ENCODE results near the gene SNRNP25.
A peak's percentile ranks its signal among the peaks of the same experiment; 100 is the strongest.

Gene SNRNP25

DNA sequence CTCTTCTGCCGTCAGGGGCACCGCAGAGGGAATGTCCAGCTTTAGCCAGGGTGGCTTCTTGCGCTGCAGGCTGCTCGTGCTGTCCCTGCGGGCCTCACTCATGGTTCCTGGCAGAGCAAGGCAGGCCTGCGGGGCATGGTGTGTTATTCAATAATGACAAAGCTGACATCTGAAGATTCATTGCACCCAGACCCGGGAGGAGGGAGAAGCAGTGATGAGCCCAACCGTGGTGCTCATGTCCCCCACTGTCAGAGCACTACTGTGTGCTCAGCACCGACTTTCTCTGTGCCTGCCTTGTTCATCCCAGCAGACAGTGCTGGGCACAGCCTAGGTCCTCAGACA, 11.3 kb downstream of the SNRNP25 start:
- Histone ChIP-seq H3K79me1 (ENCODE audit: low read depth, low read length) (peaks cover 3% of the 10 kb centered on the region), H3K23ac (ENCODE audit: low read depth, low read length, poor library complexity) (no peak overlapping the region), H3K36me3 (replicated peaks in 1 of 2; ENCODE audit: control insufficient read depth in 2 of 2, insufficient read depth in 2 of 2, low read length in 2 of 2) (peaks cover 33 to 46% of the 10 kb centered on the region in 2 donors), H3K27ac (replicated peaks; ENCODE audit: low read length) (no peak overlapping the region), H3K27me3 (ENCODE audit: control insufficient read depth in 3 of 3, insufficient read depth in 3 of 3, low read depth in 1 of 3, low read length in 3 of 3) (no peaks in the 10 kb centered on the region), H3K4me2 (ENCODE audit: insufficient read depth, low read length, poor library complexity, severe bottlenecking) (no peak overlapping the region), H2AK5ac (ENCODE audit: low read depth, low read length) (no peak overlapping the region), H3K9me3 (replicated peaks in 1 of 2; ENCODE audit: control insufficient read depth in 2 of 2, insufficient read depth in 1 of 2, low read depth in 1 of 2, low read length in 2 of 2) (no peaks in the 10 kb centered on the region), H3K4me1 (ENCODE audit: control insufficient read depth in 2 of 2, insufficient read depth in 1 of 2, low read depth in 1 of 2, low read length in 2 of 2) (peaks cover 17 to 25% of the 10 kb centered on the region in 2 donors), H3K18ac (ENCODE audit: low read length) (no peak overlapping the region), H4K8ac (ENCODE audit: low read depth, low read length) (no peak overlapping the region), H3K4me3 (ENCODE audit: low read length in 2 of 2) (no peak overlapping the region), H2AFZ (ENCODE audit: low read length) (no peak overlapping the region), H3K9ac (ENCODE audit: low read depth, low read length, poor library complexity) (no peak overlapping the region), H4K91ac (ENCODE audit: low read depth, low read length, poor library complexity) (no peak overlapping the region), H3K4ac (ENCODE audit: low read length) (no peak overlapping the region), H2BK120ac (ENCODE audit: low read depth, low read length) (no peak overlapping the region), H2BK12ac (ENCODE audit: low read length) (no peak overlapping the region), H2BK5ac (ENCODE audit: low read length) (peak overlapping the region; percentile 1), H2BK15ac (ENCODE audit: low read length) (no peak overlapping the region), H3K14ac (ENCODE audit: low read length) (no peak overlapping the region)
- no CpG with 5 or more reads among the region's 9 CpGs for WGBS, 2 donors (ENCODE audit: extremely low coverage in 2 of 2, insufficient read length in 2 of 2, insufficient replicate concordance in 1 of 2)
- no peak for DNase-seq (ENCODE audit: low spot score)

DNA sequence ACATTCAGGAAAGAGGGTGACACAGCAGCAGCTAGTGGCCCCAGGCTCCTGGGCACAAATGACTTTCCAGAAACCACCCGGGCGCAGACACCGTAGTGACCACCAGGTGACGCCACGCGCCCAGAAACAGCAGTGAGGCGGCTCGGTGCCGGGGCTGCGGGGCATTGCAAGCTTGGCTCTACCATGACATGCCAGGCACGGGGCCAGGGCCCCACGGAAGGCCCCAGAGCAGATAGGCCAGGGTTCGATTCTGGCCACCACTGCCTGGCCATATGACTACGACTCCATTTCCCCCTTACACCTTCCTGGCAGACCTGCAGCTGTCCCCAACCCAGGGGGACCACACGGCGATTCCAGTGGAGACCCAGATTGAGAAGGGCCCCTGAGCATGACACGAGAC, 12.1 kb downstream of the SNRNP25 start:
- Histone ChIP-seq H2BK15ac (ENCODE audit: low read length) (no peak overlapping the region), H2BK12ac (ENCODE audit: low read length) (no peak overlapping the region), H3K4me3 (ENCODE audit: low read length in 2 of 2) (no peak overlapping the region), H3K4me1 (ENCODE audit: control insufficient read depth in 2 of 2, insufficient read depth in 1 of 2, low read depth in 1 of 2, low read length in 2 of 2) (peaks cover 17 to 29% of the 10 kb centered on the region in 2 donors), H3K14ac (ENCODE audit: low read length) (no peak overlapping the region), H3K18ac (ENCODE audit: low read length) (no peak overlapping the region), H4K91ac (ENCODE audit: low read depth, low read length, poor library complexity) (no peak overlapping the region), H3K27ac (replicated peaks; ENCODE audit: low read length) (no peak overlapping the region), H3K27me3 (ENCODE audit: control insufficient read depth in 3 of 3, insufficient read depth in 3 of 3, low read depth in 1 of 3, low read length in 3 of 3) (no peaks in the 10 kb centered on the region), H4K8ac (ENCODE audit: low read depth, low read length) (no peak overlapping the region), H3K79me1 (ENCODE audit: low read depth, low read length) (peaks cover 3% of the 10 kb centered on the region), H3K4ac (ENCODE audit: low read length) (no peak overlapping the region), H3K36me3 (replicated peaks in 1 of 2; ENCODE audit: control insufficient read depth in 2 of 2, insufficient read depth in 2 of 2, low read length in 2 of 2) (peaks cover 25 to 38% of the 10 kb centered on the region in 2 donors), H2BK5ac (ENCODE audit: low read length) (no peak overlapping the region), H2AK5ac (ENCODE audit: low read depth, low read length) (no peak overlapping the region), H3K4me2 (ENCODE audit: insufficient read depth, low read length, poor library complexity, severe bottlenecking) (no peak overlapping the region), H3K9ac (ENCODE audit: low read depth, low read length, poor library complexity) (no peak overlapping the region), H2BK120ac (ENCODE audit: low read depth, low read length) (no peak overlapping the region), H2AFZ (ENCODE audit: low read length) (no peak overlapping the region), H3K23ac (ENCODE audit: low read depth, low read length, poor library complexity) (peak overlapping the region; percentile 8), H3K9me3 (replicated peaks in 1 of 2; ENCODE audit: control insufficient read depth in 2 of 2, insufficient read depth in 1 of 2, low read depth in 1 of 2, low read length in 2 of 2) (no peaks in the 10 kb centered on the region)
- peak; percentile 64 for DNase-seq (ENCODE audit: low spot score)
- no CpG with 5 or more reads among the region's 17 CpGs for whole genome bisulfite sequencing, 2 donors (ENCODE audit: extremely low coverage in 2 of 2, insufficient read length in 2 of 2, insufficient replicate concordance in 1 of 2)

DNA sequence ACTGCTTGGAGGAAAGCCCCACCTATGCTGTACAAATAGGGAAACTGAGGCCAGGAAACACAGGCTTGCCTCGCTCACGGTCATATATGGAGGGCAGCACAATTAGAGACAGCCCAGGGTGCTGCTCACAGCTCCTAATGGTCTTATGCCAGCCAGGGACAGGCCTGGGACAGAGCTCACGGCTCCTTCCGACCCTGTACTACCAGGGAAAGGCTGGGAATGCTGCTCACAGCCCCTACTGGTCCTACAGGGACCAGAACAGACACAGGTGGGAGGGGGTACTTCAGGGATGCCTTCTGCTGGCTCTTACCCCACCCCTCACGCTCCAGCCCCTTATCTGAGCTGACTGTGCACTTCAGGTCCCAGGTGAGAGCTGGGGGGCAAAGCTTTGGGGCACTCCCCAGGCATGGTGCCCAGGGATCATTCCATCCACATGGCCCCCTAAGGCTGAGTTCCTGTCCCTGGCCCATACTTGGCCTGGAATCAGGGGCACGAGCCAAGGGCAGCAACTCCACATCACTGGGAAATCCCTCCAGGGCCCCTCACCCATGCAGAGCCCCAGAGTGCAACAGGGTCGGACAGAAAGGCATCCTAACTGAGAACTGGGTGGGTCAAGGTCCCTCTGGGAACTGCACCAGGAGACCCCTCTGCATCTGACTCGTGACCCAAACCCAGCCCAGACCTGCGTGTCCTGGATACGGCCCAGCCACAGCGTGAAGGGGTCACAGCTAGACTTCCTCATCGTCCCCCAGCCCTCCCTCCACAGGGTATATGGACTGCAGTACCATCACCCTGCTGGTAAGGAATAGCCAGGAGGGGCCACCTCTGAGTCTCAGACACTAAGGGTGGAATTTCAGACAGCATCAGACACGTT, 12.9 kb downstream of the SNRNP25 start:
- no peak for DNase-seq (ENCODE audit: low spot score)
- Histone ChIP-seq H3K4me2 (ENCODE audit: insufficient read depth, low read length, poor library complexity, severe bottlenecking) (no peak overlapping the region), H3K4me3 (ENCODE audit: low read length in 2 of 2) (no peak overlapping the region), H3K27me3 (ENCODE audit: control insufficient read depth in 3 of 3, insufficient read depth in 3 of 3, low read depth in 1 of 3, low read length in 3 of 3) (no peaks in the 10 kb centered on the region), H2BK12ac (ENCODE audit: low read length) (no peak overlapping the region), H3K4ac (ENCODE audit: low read length) (no peak overlapping the region), H2AFZ (ENCODE audit: low read length) (no peak overlapping the region), H2BK15ac (ENCODE audit: low read length) (peak overlapping the region; percentile 6), H3K4me1 (ENCODE audit: control insufficient read depth in 2 of 2, insufficient read depth in 1 of 2, low read depth in 1 of 2, low read length in 2 of 2) (peaks cover 22 to 35% of the 10 kb centered on the region in 2 donors), H4K8ac (ENCODE audit: low read depth, low read length) (no peak overlapping the region), H3K18ac (ENCODE audit: low read length) (peak overlapping the region; percentile 41), H2BK5ac (ENCODE audit: low read length) (no peak overlapping the region), H2AK5ac (ENCODE audit: low read depth, low read length) (peak overlapping the region; percentile 53), H3K79me1 (ENCODE audit: low read depth, low read length) (peaks cover 3% of the 10 kb centered on the region), H3K23ac (ENCODE audit: low read depth, low read length, poor library complexity) (no peak overlapping the region), H4K91ac (ENCODE audit: low read depth, low read length, poor library complexity) (no peak overlapping the region), H3K9me3 (replicated peaks in 1 of 2; ENCODE audit: control insufficient read depth in 2 of 2, insufficient read depth in 1 of 2, low read depth in 1 of 2, low read length in 2 of 2) (no peaks in the 10 kb centered on the region), H3K9ac (ENCODE audit: low read depth, low read length, poor library complexity) (peak overlapping the region; percentile 6), H2BK120ac (ENCODE audit: low read depth, low read length) (no peak overlapping the region), H3K27ac (replicated peaks; ENCODE audit: low read length) (no peak overlapping the region), H3K14ac (ENCODE audit: low read length) (peak overlapping the region; percentile 11), H3K36me3 (replicated peaks in 1 of 2; ENCODE audit: control insufficient read depth in 2 of 2, insufficient read depth in 2 of 2, low read length in 2 of 2) (peaks cover 22 to 32% of the 10 kb centered on the region in 2 donors)
- WGBS, 2 donors (ENCODE audit: extremely low coverage in 2 of 2, insufficient read length in 2 of 2, insufficient replicate concordance in 1 of 2) = no CpG with 5 or more reads among the region's 13 CpGs

DNA sequence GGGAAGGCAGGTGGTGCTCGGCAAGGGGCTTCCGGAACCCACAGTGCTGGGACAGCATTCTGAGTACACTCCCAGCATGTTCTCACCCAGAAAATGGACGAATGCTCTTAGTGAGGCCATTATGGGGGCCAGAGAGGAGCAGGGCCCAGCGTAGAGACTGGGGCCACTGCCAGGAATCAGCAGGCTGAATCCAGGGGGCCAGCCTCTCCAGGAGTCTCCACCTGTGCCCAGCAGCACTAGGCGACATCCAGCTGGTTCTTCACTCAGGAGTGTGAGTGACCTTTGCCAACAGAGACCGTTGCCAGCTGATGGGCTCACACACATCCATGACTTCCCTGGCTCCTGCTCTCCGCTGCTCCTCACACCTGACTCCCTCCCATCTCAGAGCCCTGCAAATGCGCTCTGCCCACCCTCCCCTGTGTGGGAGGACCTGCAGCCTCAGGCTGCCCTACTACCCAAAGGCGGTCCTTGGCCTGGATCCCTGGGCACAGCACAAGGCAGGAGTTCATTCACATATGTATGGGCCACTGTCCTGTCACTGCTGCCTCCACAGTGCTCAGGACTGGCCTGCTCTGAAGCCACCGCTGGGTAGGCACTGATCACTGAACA, 13.7 kb downstream of the SNRNP25 start:
- Histone ChIP-seq H2BK15ac (ENCODE audit: low read length) (peak overlapping the region; percentile 60), H2BK120ac (ENCODE audit: low read depth, low read length) (no peak overlapping the region), H3K23ac (ENCODE audit: low read depth, low read length, poor library complexity) (peak overlapping the region; percentile 92), H3K9me3 (replicated peaks in 1 of 2; ENCODE audit: control insufficient read depth in 2 of 2, insufficient read depth in 1 of 2, low read depth in 1 of 2, low read length in 2 of 2) (no peaks in the 10 kb centered on the region), H3K9ac (ENCODE audit: low read depth, low read length, poor library complexity) (peak overlapping the region; percentile 80), H3K27ac (replicated peaks; ENCODE audit: low read length) (no peak overlapping the region), H2BK5ac (ENCODE audit: low read length) (no peak overlapping the region), H2BK12ac (ENCODE audit: low read length) (peak overlapping the region; percentile 93), H3K18ac (ENCODE audit: low read length) (peak overlapping the region; percentile 92), H4K91ac (ENCODE audit: low read depth, low read length, poor library complexity) (no peak overlapping the region), H3K14ac (ENCODE audit: low read length) (peak overlapping the region; percentile 63), H3K4me2 (ENCODE audit: insufficient read depth, low read length, poor library complexity, severe bottlenecking) (no peak overlapping the region), H3K4me1 (ENCODE audit: control insufficient read depth in 2 of 2, insufficient read depth in 1 of 2, low read depth in 1 of 2, low read length in 2 of 2) (peaks cover 25 to 35% of the 10 kb centered on the region in 2 donors), H3K36me3 (replicated peaks in 1 of 2; ENCODE audit: control insufficient read depth in 2 of 2, insufficient read depth in 2 of 2, low read length in 2 of 2) (peaks cover 22 to 25% of the 10 kb centered on the region in 2 donors), H2AFZ (ENCODE audit: low read length) (no peak overlapping the region), H3K4ac (ENCODE audit: low read length) (peak overlapping the region; percentile 0), H3K27me3 (ENCODE audit: control insufficient read depth in 3 of 3, insufficient read depth in 3 of 3, low read depth in 1 of 3, low read length in 3 of 3) (no peaks in the 10 kb centered on the region), H3K4me3 (ENCODE audit: low read length in 2 of 2) (no peak overlapping the region), H3K79me1 (ENCODE audit: low read depth, low read length) (peaks cover 3% of the 10 kb centered on the region), H4K8ac (ENCODE audit: low read depth, low read length) (no peak overlapping the region), H2AK5ac (ENCODE audit: low read depth, low read length) (peak overlapping the region; percentile 53)
- WGBS, 2 donors (ENCODE audit: extremely low coverage in 2 of 2, insufficient read length in 2 of 2, insufficient replicate concordance in 1 of 2) = no CpG with 5 or more reads among the region's 10 CpGs
- DNase-seq (ENCODE audit: low spot score) = no peak

Data from neuronal stem cell (in vitro differentiated cells).